NCI-H1694 treated with DMSO at 0.1 percent for 48 hours (cell line): ENCODE results near the gene FAM76A.
"Not testable (repeated sequence)": the region's sequence is repeated elsewhere in the genome, so short reads cannot be mapped to it uniquely, and the experiment has no call there.

Source experiments
- DNase-seq: peaks from one replicate; lab custom pipeline; 2025; lab: John Stamatoyannopoulos, UW

FAM76A gene

DNA sequence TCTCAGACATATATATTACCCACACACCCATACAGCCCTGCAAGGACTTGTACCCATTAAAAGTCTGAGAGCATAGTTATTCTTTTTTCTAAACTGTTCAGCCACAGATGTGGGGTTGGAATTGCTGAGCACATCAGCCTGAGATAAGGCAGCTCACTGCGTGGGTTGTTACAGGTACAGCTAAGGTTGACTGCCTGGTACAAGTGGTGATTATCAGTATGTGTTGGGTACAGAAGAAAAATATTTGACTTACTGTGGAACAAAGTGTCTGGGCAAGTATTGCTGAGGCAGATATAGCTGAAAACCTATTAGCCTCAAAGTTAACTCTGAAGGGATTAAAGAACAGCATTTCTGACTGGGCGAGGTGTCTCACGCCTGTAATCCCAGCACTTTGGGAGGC is 52.3 kb downstream of the FAM76A start:
- no peak for DNase-seq

DNA sequence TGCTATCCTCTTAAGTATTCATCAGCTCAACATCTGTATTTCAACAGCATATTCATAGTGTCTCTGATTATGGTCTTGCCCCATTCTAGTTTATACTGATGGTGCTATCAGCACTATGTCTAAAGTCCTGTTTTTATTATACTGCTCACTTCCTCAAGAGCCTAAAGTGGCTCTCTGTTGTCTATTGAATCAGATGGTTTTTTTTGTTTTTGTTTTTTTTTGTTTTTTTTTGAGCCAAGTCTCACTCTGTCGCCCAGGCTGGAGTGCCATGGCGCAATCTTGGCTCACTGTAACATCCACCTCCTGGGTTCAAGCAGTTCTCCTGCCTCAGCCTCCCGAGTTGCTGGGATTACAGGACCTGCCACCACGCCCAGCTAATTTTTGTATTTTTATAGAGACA is 53.4 kb downstream of the FAM76A start:
- no peak for DNase-seq

DNA sequence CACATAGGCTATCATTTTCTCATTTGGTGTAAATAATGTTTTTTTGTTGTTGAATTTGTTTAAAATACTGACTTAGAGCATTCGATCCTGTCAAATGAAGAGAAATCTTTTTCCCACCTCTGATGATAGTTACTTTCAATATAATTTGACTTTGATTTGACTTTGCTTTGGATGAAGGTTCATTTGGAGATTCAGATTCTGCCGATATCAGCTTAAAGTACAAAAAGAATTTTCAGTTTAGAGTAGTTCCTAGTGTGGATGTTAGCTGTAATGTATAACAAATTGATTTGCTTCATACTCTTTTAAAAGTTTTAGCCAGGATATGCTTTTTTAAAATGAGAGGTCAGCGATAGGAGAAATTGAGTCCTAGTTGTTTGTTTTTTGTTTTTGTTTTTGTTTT is 57.2 kb downstream of the FAM76A start:
- no peak for DNase-seq

DNA sequence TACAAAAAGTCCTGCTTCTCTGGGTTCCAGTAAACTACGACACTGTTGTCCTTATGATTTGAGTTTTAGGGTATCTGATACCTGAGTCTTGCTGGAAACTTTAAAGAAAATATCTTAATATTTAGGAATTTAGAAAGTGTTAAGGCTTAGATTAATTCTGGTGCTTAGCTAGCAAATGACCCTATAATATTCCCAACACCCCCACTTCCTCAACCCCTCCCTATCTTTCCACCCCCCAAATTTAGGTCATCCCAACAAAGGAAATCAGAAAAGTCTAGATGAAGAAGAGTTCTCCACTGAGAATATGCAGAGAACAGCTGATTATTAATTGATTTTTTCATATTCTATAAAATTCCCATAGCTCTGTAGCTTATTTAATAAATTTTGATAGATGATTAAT is 58.9 kb downstream of the FAM76A start:
- no peak for DNase-seq

DNA sequence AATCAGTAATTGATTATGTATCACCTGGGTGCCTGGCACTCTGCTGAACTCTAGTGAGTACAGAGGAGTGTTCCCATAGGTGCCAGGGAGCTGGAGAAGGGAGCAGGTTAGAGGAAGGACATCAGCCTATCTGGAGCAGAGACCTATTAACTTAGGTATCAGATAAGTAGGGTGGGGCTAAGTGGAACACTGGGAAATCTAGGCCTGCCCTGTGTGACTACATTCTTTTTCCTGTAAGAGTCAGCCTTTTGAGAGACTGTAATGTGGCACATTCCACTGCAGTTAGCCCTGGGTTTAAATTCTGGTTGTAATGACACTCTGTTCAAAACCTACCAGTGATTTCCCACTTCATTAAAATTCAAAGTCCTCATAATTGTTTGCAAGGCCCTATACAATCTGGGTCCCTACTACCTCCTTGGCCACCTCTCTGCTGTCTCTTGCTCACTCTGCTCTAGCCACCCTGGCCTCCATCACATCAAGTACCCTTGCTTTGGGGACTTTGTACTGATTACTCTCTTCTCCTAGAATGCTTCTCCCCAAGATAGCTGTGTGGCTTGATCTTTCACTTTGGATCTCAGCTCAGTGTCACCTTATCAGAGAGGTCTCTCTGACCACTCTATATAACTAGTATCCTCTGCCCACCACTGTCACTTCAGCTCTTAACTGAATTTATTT is 60.2 kb downstream of the FAM76A start:
- DNase-seq, result no peak

DNA sequence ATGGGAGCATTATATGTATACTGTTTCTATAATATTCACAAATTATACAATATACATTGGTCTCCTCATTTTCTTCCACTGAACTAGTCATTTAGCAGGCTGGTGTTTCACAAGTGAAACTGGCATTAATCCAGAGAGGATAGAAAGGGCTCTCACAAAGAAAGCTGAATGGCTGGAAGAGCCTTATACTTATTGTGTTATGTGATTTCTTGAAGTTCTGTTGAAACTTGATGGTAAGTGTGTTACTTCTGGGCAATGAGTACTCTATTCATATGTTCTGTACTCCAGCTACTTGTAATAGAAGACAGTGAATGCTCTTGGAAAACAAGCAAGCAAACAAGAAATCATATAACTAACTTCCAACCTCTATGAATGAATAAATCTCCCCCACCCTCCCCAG is 62.1 kb downstream of the FAM76A start:
- no peak for DNase-seq

DNA sequence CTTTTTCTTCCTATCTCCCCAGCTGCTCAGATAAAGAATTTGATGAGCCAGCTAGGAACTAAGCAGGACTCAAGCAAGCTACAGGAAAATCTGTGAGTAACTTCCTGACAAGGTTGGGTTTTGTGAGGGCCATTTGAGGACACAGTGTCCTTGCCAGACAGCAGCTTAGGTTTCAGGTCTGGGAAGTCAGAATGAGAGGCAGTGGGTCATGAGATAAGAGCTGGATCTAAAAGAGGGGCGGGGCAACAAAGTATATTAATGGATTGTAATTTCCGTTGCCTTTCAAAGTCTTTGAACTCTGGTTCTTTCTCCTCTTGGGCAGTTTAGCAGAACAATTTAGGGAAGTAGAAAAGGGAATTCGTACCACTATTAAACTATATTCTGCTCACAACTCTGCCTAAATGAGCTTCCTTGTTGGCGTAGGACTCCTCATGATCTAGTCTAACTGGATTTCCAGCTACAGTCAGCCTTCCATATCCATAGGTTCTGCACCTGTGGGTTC is 63.8 kb downstream of the FAM76A start:
- no peak for DNase-seq

DNA sequence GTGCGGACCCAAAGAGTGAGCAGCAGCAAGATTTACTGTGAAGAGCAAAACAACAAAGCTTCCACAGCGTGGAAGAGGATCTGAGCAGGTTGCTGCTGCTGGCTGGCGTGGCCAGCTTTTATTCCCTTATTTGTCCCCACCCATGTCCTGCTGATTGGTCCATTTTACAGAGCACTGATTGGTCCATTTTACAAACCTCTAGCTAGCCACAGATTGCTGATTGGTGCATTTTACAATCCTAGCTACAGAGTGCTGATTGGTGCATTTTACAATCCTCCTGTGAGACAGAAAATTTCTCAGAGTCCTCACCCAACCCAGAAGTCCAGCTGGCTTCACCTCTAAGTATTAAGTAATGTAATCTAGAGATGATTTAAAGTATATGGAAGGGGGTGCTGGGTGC is 64.5 kb downstream of the FAM76A start:
- not testable (repeated sequence) for DNase-seq

DNA sequence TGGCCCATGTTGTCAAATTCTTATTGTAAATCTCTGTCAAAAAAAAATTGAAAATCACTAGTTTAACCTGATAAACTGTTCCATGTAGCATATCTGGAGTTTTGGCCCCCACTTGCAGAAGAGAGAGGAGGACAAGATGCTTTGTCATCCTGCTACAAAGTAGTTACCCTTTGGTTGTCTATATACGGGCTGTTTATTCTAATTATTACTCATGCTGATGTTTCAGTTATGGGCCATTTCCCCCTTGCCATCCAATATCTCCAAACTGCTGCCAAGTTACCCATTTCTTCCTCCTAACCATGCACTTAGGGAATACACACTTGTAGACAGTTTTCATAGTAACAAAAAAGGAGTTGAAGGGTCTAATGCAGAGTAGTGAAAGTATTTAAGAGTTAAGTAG is 69.8 kb downstream of the FAM76A start:
- DNase-seq, result no peak

DNA sequence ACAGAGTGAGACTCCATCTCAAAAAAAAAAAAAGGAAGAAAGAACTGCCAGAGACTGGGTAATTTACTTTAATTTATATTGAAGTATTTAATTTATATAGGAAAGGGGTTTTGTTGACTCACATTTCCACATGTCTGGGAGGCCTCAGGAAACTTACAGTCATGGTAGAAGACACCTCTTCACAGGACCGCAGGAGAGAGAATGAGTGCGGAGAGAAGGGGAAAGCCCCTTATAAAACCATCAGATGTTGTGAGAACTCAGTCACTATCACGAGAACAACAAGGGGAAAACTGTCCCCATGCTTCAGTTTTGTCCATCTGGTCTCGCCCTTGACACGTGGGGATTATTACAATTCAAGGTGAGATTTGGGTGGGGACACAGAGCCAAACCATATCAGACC is 79.0 kb downstream of the FAM76A start:
- no peak for DNase-seq

DNA sequence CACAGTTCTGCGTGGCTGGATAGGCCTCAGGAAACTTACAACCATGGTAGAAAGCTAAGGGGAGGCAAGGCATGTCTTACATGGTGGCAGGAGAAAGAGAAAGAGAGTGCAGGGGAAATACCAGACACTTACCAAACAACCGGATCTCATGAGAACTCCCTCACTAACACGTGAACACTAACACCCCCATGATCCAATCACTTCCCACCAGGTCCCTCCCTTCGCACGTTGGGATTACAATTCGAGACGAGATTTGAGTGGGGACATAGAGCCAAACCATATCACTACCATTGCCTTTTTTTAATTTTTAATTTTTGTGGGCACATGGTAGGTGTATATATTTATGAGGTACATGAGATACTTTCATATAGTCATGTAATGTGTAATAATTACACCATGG is 81.0 kb downstream of the FAM76A start:
- DNase-seq, result no peak

DNA sequence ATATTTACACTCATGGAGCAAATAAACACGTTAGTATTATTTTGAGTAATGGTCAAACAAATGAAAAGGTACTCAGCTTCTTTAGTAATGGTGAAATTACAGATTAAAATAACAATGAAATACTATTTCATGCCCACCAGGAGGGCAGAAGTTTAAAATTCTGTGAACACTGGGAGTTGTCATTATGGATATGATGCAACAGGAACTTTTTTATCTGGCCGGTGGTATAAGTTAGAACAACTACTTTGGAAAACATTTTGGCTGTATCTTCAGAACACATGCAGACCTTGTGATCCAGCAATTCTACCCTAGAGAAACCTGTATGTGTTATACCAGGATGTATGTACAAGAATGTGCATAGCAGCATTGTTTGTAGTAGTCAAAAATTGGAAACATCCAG is 81.6 kb downstream of the FAM76A start:
- no peak for DNase-seq

DNA sequence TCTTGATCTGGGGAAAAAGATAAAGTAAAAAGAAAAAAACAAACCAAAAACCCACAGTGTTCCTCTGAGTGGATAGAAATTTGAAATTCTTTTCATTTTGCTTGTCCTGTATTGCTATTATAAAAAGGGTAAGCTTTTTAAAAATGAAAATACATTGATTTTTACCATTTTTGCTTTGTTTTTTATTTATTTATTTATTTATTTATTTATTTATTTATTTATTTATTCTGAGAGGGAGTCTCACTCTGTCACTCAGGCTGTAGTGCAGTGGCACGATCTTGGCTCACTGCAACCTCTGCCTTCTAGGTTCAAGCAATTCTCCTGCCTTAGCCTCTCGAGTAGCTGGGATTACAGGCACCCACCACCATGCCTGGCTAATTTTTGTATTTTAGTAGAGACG is 82.4 kb downstream of the FAM76A start:
- not testable (repeated sequence) for DNase-seq

DNA sequence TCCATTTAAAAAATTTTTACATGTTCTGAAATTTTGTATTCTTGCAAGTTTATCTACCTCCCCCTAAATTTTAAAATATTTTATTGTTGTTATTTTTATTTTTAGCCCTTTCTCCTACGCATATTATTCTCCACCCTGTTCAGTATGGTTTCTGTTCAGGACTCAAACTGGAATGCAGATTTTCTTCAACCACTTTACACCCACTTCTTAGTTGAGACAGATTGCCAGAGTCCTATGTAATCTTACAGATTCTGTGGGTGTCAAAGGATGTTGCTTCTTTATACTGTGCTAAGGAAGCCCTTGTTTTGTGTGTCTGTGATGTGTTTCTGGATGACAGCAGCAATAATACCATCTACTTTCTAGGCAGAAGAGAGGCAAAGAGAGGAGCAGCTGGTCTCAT is 84.1 kb downstream of the FAM76A start:
- no peak for DNase-seq

DNA sequence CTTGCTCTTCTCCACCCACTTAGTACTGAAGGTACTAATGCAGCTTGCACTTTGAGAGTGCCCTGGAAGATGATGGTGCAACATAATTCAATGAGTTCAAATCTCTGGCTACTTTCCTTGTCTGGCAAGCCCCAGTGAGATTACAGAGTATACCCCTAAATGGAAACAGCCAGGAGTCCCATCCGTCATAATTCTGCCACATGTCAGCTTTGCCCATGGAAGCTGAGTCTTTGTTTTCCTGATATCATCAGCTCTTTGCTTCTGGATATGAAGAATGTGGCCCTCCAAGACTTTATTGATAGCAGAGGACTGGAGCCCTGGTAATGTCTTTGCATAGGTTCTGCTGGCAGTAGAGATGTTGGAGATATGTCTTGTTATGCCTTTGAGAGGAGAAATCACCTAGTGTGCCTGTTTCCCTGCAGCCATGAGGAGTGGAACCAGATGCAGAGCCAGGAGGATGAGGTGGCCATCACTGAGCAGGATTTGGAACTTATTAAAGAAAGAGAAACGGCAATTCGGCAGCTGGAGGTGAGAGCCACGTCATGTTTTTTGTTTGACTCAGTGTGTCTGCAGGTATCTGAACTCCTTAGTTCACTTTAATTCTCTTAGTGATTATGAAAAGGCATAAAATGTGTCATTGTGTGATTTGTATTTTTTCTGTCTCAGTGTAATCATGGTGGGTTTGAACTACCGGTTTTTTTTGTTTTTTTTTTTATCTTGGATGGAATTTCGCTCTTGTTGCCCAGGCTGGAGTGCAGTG is 86.2 kb downstream of the FAM76A start:
- no peak for DNase-seq
